HepG2 (cell line): ENCODE data around the gene MTA3. TPM values are rescaled to one million over a fixed set of nuclear protein-coding genes. Genes with fewer than 3 reads are reported as not detected.

ENCODE experiments used
- ATAC-seq: fragments of 200-7000 bp; cut with Tn5 transposase; 3 replicates; pipeline ENCODE4 v1.9.1; 2020; ENCODE audit warnings: mild to moderate bottlenecking, moderate library complexity
- BruUV-seq: library from RNA; stranded (reverse); fragments of 400-500 nt; replicated peaks from 2 replicates; lab custom pipeline; 2021; lab: Mats Ljungman, UMichigan
- CTCF ChIA-PET: fragments of 300-600 bp; formaldehyde crosslinking; extraction: SDS; loops from one replicate; lab custom pipeline; 2021; ENCODE audit warnings: low total read pairs, inconsistent platforms, low intra/inter-chr PET ratio; lab: Yijun Ruan, JAX
- POLR2A ChIA-PET: fragments of 350-600 bp; sonication (Branson Sonifier 250); formaldehyde crosslinking; loops from one replicate; lab custom pipeline; 2020; ENCODE audit warnings: antibody characterized with exemption, inconsistent platforms; lab: Yijun Ruan, JAX
- DNase-seq: peaks from one replicate; pipeline ENCODE4 v3.0.0-alpha.2; 2015; ENCODE audit warnings: low spot score
- FAIRE-seq: peaks from 3 replicates; lab custom pipeline; 2011; peaks lifted over from hg19 to GRCh38; lab: Jason Lieb, UNC
- H2AFZ ChIP-seq: one replicate; pipeline ENCODE4 v1.6.1; 2011; ENCODE audit warnings: low read length, inconsistent platforms
- H3K27ac ChIP-seq: fragments of 300-600 bp; 3 replicates; pipeline ENCODE4 v1.8.0; 2011; ENCODE audit warnings: mixed run types, mild to moderate bottlenecking, mixed read lengths, low read length, inconsistent platforms; ENCODE audit not compliant: insufficient read depth; ENCODE audit errors: extremely low read length
- H3K27me3 ChIP-seq, 2 experiments: fragments of 200-600 bp in 1 of 2; 2 replicates in 1 of 2; 3 replicates in 1 of 2; pipeline versions ENCODE4 v1.6.0 to v1.8.0; 2011; ENCODE audit warnings: low read length in 2 of 2, mild to moderate bottlenecking in 2 of 2, moderate library complexity in 2 of 2, inconsistent platforms in 1 of 2; ENCODE audit not compliant: insufficient read depth in 2 of 2, control insufficient read depth in 1 of 2
- H3K36me3 ChIP-seq, 2 experiments: fragments of 200-600 bp in 1 of 2; replicated peaks in 1 of 2; 2 replicates in 1 of 2; 3 replicates in 1 of 2; pipeline versions ENCODE4 v1.5.1 to v1.8.0; 2011; ENCODE audit warnings: low read length in 2 of 2, inconsistent platforms in 1 of 2; ENCODE audit not compliant: insufficient read depth in 2 of 2, control insufficient read depth in 1 of 2
- H3K4me1 ChIP-seq: 2 replicates; pipeline ENCODE4 v1.5.1; 2012; ENCODE audit warnings: low read length, inconsistent platforms; ENCODE audit not compliant: insufficient read depth
- H3K4me2 ChIP-seq: 2 replicates; pipeline ENCODE4 v1.6.0; 2011; ENCODE audit warnings: low read depth, low read length, inconsistent platforms
- H3K4me3 ChIP-seq, 3 experiments: fragments of 200-600 bp in 1 of 3; sonication (generic), shearing (Covaris generic) in 1 of 3; replicated peaks in 1 of 3; 2 replicates each; pipeline ENCODE4 v1.5.1; 2011 to 2016; ENCODE audit warnings: low read length in 3 of 3, inconsistent platforms in 2 of 3, low read depth in 2 of 3, mild to moderate bottlenecking in 2 of 3, control low read depth in 1 of 3, mixed read lengths in 1 of 3; ENCODE audit not compliant: insufficient read depth in 1 of 3
- H3K79me2 ChIP-seq: one replicate; pipeline ENCODE4 v1.6.1; 2011; ENCODE audit warnings: low read length, inconsistent platforms; ENCODE audit not compliant: insufficient read depth
- H3K9ac ChIP-seq: 2 replicates; pipeline ENCODE4 v1.6.0; 2011; ENCODE audit warnings: mild to moderate bottlenecking, low read depth, low read length, inconsistent platforms; ENCODE audit not compliant: insufficient read depth
- H3K9me3 ChIP-seq: 2 replicates; pipeline ENCODE4 v1.5.1; 2012; ENCODE audit warnings: mild to moderate bottlenecking, low read length
- H4K20me1 ChIP-seq: 2 replicates; pipeline ENCODE4 v1.6.0; 2011; ENCODE audit warnings: inconsistent platforms, mild to moderate bottlenecking, low read length, moderate library complexity; ENCODE audit not compliant: insufficient read depth
- ZFP36 ChIP-seq: fragments of 150-350 bp; IDR thresholded peaks from 2 replicates; pipeline ENCODE4 v1.6.1; 2018; ENCODE audit warnings: borderline replicate concordance, low read length, low read depth; ENCODE audit not compliant: partially characterized antibody
- ZNF562 ChIP-seq: sonication (generic); formaldehyde crosslinking; IDR thresholded peaks from 2 replicates; pipeline ENCODE4 v1.8.0; 2022; ENCODE audit warnings: missing genetic modification reagents, borderline replicate concordance
- ZNF687 ChIP-seq: sonication (generic); formaldehyde crosslinking; IDR thresholded peaks from 2 replicates; pipeline ENCODE4 v1.5.1; 2020; ENCODE audit warnings: mild to moderate bottlenecking, missing genetic modification reagents, moderate library complexity
- ZNF724P ChIP-seq: sonication (generic); formaldehyde crosslinking; IDR thresholded peaks from 2 replicates; pipeline ENCODE4 v1.8.0; 2022; ENCODE audit warnings: missing genetic modification reagents, borderline replicate concordance
- whole genome bisulfite sequencing: methylation state at CpG from one replicate; pipeline ENCODE4 v1.1.6; 2017; ENCODE audit warnings: low lambda C conversion rate; 5-methylcytosine and 5-hydroxymethylcytosine counted together
- in situ Hi-C: cut with HindIII; loops from 2 replicates; pipeline ENCODE4 v1.10.0; 2017; ENCODE audit warnings: low pct_unique_long_range_greater_than_20kb; ENCODE audit not compliant: extremely low pct_ligation_motif_present
- intact Hi-C: fragments of 100-400 bp; cut with micrococcal nuclease; formaldehyde crosslinking; loops from one replicate; pipeline ENCODE4 v1.10.0; 2022; ENCODE audit not compliant: unreplicated experiment
- polyA plus RNA-seq, 8 experiments: library from polyadenylated mRNA; depleted of rRNA in 3 of 8; stranded (reverse) in 7 of 8; unstranded in 1 of 8; fragments of >200 nt; fragmentation: Illumina TruSeq in 4 of 8; extraction: Trizol in 4 of 8; gene quantifications; 2 replicates each; pipeline versions ENCODE4 v1.2.1 to v1.2.3, GENCODE V29; 2011 to 2016; ENCODE audit warnings: low read depth in 4 of 8, missing spikeins in 1 of 8, mixed read lengths in 1 of 8; ENCODE audit not compliant: insufficient read depth in 1 of 8
- total RNA-seq, 5 experiments: library from RNA; depleted of rRNA; stranded (reverse); fragments of >200 nt; fragmentation: Illumina TruSeq; extraction: Trizol; gene quantifications; 2 replicates each; pipeline ENCODE4 v1.2.3, GENCODE V29; 2016; ENCODE audit warnings: low read depth in 1 of 5

Gene MTA3
- total and polyA plus RNA-seq, 2 of the 13 experiments (the other 11 are each of a cell fraction or from before 2014, with no cell fraction given): 48.8 to 77.8 TPM

GRCh38 chr2:42775810-42776209 lies 207.4 kb downstream of the MTA3 start (continued):
- no peak for TF ChIP-seq ZNF687

- ATAC-seq: no peak
- H3K9me3 ChIP-seq: peaks cover 18% of the 10 kb centered on the region
- no peaks in the 10 kb centered on the region for H4K20me1 ChIP-seq
- FAIRE-seq: no peak
- intact Hi-C loops: no loop called here
- H3K4me1 ChIP-seq: peaks cover 6% of the 10 kb centered on the region; the same call in 1 of the 2 replicates
- no peak for TF ChIP-seq ZNF562
- peak; percentile 65; the same call in 1 of the 2 replicates for TF ChIP-seq ZNF724P (CRISPR knock-in tag)
- peak; percentile 63 for TF ChIP-seq ZFP36
- TF ChIP-seq, all 625 proteins: peak for 2
- in situ Hi-C loops: no loop called here
- CTCF ChIA-PET: no interaction called here
- Histone ChIP-seq H3K27ac (no peak overlapping the region), H3K36me3 (peaks cover 3 to 22% of the 10 kb centered on the region in 2 experiments), H3K27me3 (no peaks in the 10 kb centered on the region), H3K4me3 (no peak overlapping the region), H3K79me2 (no peaks in the 10 kb centered on the region), H2AFZ (no peak overlapping the region), H3K4me2 (no peak overlapping the region), H3K9ac (no peak overlapping the region)
- BruUV-seq: no TSS peak
- POLR2A ChIA-PET: interaction anchor here (1.2 to 2.3 kb wide), 2 partner anchors 9 to 10 kb away, joined by 4 to 10 read pairs; no protein-coding TSS in a partner anchor
- 99% methylated on average over 3 of the region's 3 CpGs for WGBS
- no peak for DNase-seq
Observed at GRCh38 chr2:42777883-42778805, 209.7 kb downstream of the MTA3 start.
